ENCODE data around the gene LAIR1.

DNA sequence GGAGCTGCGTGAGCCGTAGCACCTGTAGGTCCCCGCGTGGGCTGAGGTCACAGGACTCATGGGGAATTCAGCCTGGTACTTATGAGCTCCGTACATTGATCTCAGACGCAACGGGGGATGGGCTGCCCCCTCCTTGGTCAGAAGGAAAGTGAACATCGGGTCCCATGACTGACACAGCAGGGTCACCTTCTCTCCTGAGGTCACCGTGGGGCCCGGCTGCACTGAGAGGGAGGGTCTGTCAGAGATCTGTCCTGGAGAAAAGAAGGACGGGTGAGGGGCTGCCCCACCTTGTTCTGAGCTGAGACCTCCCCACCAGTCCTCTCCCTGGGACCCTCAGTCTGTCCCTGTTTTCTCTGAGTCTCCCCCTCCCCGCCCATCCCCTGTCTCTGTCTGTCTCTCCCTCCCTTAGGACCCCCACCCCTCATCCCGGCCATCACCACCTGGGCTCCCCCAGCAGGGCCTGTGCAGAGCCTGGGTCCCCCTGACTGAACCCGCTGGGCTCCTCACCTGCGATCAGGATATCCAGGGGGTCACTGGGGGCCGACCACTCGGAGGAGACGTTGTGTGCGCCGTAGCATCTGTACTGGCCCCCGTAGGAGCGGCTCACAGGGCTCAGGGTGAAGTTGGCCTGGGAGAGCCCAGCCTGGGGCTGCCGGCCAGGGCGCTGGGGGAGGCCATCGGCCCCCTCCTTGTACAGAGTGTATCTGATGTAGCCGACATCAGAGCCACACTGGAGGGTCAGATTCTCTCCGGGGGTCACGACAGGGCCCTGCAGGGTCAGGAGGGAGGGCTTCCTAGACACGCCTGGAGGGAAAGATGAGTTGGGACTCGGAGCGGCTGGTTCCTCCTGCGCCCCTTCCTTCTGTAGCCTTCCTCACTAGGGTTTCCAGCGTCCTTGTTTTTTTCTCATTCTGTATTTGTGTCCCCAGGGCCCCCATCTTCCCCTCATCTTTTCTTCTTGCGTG, 27.6 kb downstream of the LAIR1 start:
- TF ChIP-seq, protein P1, sequence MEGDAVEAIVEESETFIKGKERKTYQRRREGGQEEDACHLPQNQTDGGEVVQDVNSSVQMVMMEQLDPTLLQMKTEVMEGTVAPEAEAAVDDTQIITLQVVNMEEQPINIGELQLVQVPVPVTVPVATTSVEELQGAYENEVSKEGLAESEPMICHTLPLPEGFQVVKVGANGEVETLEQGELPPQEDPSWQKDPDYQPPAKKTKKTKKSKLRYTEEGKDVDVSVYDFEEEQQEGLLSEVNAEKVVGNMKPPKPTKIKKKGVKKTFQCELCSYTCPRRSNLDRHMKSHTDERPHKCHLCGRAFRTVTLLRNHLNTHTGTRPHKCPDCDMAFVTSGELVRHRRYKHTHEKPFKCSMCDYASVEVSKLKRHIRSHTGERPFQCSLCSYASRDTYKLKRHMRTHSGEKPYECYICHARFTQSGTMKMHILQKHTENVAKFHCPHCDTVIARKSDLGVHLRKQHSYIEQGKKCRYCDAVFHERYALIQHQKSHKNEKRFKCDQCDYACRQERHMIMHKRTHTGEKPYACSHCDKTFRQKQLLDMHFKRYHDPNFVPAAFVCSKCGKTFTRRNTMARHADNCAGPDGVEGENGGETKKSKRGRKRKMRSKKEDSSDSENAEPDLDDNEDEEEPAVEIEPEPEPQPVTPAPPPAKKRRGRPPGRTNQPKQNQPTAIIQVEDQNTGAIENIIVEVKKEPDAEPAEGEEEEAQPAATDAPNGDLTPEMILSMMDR (IDR thresholded peaks at IDR 0.05) = no peak
- TF ChIP-seq ZFX (IDR thresholded peaks at IDR 0.05; ENCODE audit: borderline replicate concordance) = no peak
